IPS-NIHi7 (cell line): ENCODE results near the gene KCNH2.
A peak's percentile ranks its signal among the peaks of the same experiment; 100 is the strongest.
"Not testable (repeated sequence)": the region's sequence is repeated elsewhere in the genome, so short reads cannot be mapped to it uniquely, and the experiment has no call there.

Experiments
- DNase-seq: peaks from one replicate; pipeline ENCODE4 v3.0.0; 2012; ENCODE audit warnings: mixed read lengths; ENCODE audit errors: extremely low spot score

Gene KCNH2

GRCh38 chr7:151011616-151012015 lies 33.5 kb upstream of the KCNH2 start:
- not testable (repeated sequence) for DNase-seq

- DNase-seq = no peak
Observed at GRCh38 chr7:151011097-151011409, 32.9 kb upstream of the KCNH2 start.

- DNase-seq = no peak
Observed at GRCh38 chr7:151010307-151011096, 32.4 kb upstream of the KCNH2 start.

GRCh38 chr7:151010037-151010306 lies 31.9 kb upstream of the KCNH2 start:
- DNase-seq = no peak

- DNase-seq = no peak
Observed at GRCh38 chr7:151009327-151010036, 31.4 kb upstream of the KCNH2 start.

GRCh38 chr7:151008511-151009323 lies 30.6 kb upstream of the KCNH2 start:
- DNase-seq = peak; percentile 87

GRCh38 chr7:151008143-151008510 lies 30.0 kb upstream of the KCNH2 start:
- DNase-seq = no peak

- no peak for DNase-seq
Observed at GRCh38 chr7:151007469-151007898, 29.4 kb upstream of the KCNH2 start.

- DNase-seq = no peak
Observed at GRCh38 chr7:151006590-151007300, 28.6 kb upstream of the KCNH2 start.

- no peak for DNase-seq
Observed at GRCh38 chr7:151005566-151005965, 27.4 kb upstream of the KCNH2 start.

- DNase-seq = no peak
Observed at GRCh38 chr7:151003572-151003971, 25.5 kb upstream of the KCNH2 start.

GRCh38 chr7:151001546-151001945 lies 23.4 kb upstream of the KCNH2 start:
- DNase-seq = no peak

GRCh38 chr7:151000897-151001495 lies 22.9 kb upstream of the KCNH2 start:
- no peak for DNase-seq

GRCh38 chr7:150999497-151000230 lies 21.5 kb upstream of the KCNH2 start:
- no peak for DNase-seq

- no peak for DNase-seq
Observed at GRCh38 chr7:150999001-150999400, 20.9 kb upstream of the KCNH2 start.

- DNase-seq = no peak
Observed at GRCh38 chr7:150998341-150998740, 20.2 kb upstream of the KCNH2 start.

- DNase-seq = no peak
Observed at GRCh38 chr7:150997817-150998216, 19.7 kb upstream of the KCNH2 start.

- no peak for DNase-seq
Observed at GRCh38 chr7:150997075-150997511, 19.0 kb upstream of the KCNH2 start.

- DNase-seq = no peak
Observed at GRCh38 chr7:150996376-150997074, 18.4 kb upstream of the KCNH2 start.

GRCh38 chr7:150994838-150995510 lies 16.9 kb upstream of the KCNH2 start:
- DNase-seq = no peak
